IPS DF 6.9 (cell line): Measurements from ENCODE around the gene DTNA.
"Not testable (repeated sequence)": the region's sequence is repeated elsewhere in the genome, so short reads cannot be mapped to it uniquely, and the experiment has no call there.

Experiments used
- DNase-seq: peaks from one replicate; pipeline ENCODE4 v3.0.0-alpha.2; 2013; ENCODE audit warnings: low read depth, low spot score
- H3K27ac ChIP-seq: one replicate; pipeline ENCODE4 v1.5.1; 2013; ENCODE audit warnings: low read length, control low read depth
- H3K27me3 ChIP-seq: 2 replicates; pipeline ENCODE4 v1.6.1; 2013; ENCODE audit warnings: mild to moderate bottlenecking, low read length; ENCODE audit not compliant: control insufficient read depth, insufficient read depth
- H3K36me3 ChIP-seq: 2 replicates; pipeline ENCODE4 v1.6.1; 2013; ENCODE audit warnings: low read length; ENCODE audit not compliant: control insufficient read depth, insufficient read depth
- H3K4me1 ChIP-seq: 2 replicates; pipeline ENCODE4 v1.6.1; 2013; ENCODE audit warnings: low read length; ENCODE audit not compliant: control insufficient read depth, insufficient read depth
- H3K4me3 ChIP-seq: 2 replicates; pipeline ENCODE4 v1.5.1; 2013; ENCODE audit warnings: mild to moderate bottlenecking, low read length
- H3K9me3 ChIP-seq: 2 replicates; pipeline ENCODE4 v1.6.1; 2013; ENCODE audit warnings: low read length, inconsistent platforms; ENCODE audit not compliant: control insufficient read depth, insufficient read depth
- WGBS: extraction: QIAGEN DNeasy Blood & Tissue Kit; methylation state at CpG from one replicate; pipeline ENCODE4 v1.1.7; 2013; ENCODE audit warnings: mixed read lengths, missing lambda C conversion rate; ENCODE audit not compliant: insufficient read length, insufficient coverage; 5-methylcytosine and 5-hydroxymethylcytosine counted together

The DTNA gene

GRCh38 chr18:34911081-34911480, 201.0 kb downstream of the DTNA start:
- no peak overlapping the region for H3K4me3 ChIP-seq
- WGBS: no CpG with 5 or more reads among the region's 2 CpGs
- no peak for DNase-seq
- no peaks in the 10 kb centered on the region for H3K27me3 ChIP-seq
- no peaks in the 10 kb centered on the region for H3K4me1 ChIP-seq
- H3K36me3 ChIP-seq: no peaks in the 10 kb centered on the region
- no peaks in the 10 kb centered on the region for H3K9me3 ChIP-seq
- H3K27ac ChIP-seq: no peak overlapping the region

- Histone ChIP-seq H3K27ac (no peak overlapping the region), H3K4me1 (no peaks in the 10 kb centered on the region), H3K27me3 (no peaks in the 10 kb centered on the region), H3K9me3 (no peaks in the 10 kb centered on the region), H3K4me3 (no peak overlapping the region), H3K36me3 (no peaks in the 10 kb centered on the region)
- DNase-seq: no peak
- WGBS: no CpG with 5 or more reads among the region's 3 CpGs
Observed at GRCh38 chr18:34911661-34912384, 201.7 kb downstream of the DTNA start.

- Histone ChIP-seq H3K27me3 (no peaks in the 10 kb centered on the region), H3K9me3 (no peaks in the 10 kb centered on the region), H3K4me3 (no peak overlapping the region), H3K27ac (no peak overlapping the region), H3K4me1 (no peaks in the 10 kb centered on the region), H3K36me3 (no peaks in the 10 kb centered on the region)
- no CpG with 5 or more reads among the region's 4 CpGs for WGBS
- DNase-seq: no peak
Observed at GRCh38 chr18:34913837-34914661, 204.0 kb downstream of the DTNA start.

GRCh38 chr18:34915046-34915445, 204.9 kb downstream of the DTNA start:
- Histone ChIP-seq H3K27me3 (no peaks in the 10 kb centered on the region), H3K27ac (no peak overlapping the region), H3K9me3 (no peaks in the 10 kb centered on the region), H3K36me3 (no peaks in the 10 kb centered on the region), H3K4me3 (no peak overlapping the region), H3K4me1 (no peaks in the 10 kb centered on the region)
- WGBS: no CpG with 5 or more reads among the region's 3 CpGs
- no peak for DNase-seq

GRCh38 chr18:34916539-34916938, 206.4 kb downstream of the DTNA start:
- H3K27ac ChIP-seq, H3K4me3 ChIP-seq, H3K36me3 ChIP-seq, DNase-seq, H3K9me3 ChIP-seq, H3K27me3 ChIP-seq, H3K4me1 ChIP-seq: not testable (repeated sequence)
- WGBS: no CpG with 5 or more reads among the region's 7 CpGs

GRCh38 chr18:34918856-34919255, 208.8 kb downstream of the DTNA start:
- no peak for DNase-seq
- no CpG with 5 or more reads among the region's 5 CpGs for WGBS

GRCh38 chr18:34921226-34921625, 211.1 kb downstream of the DTNA start:
- no CpG with 5 or more reads among the region's 1 CpG for whole genome bisulfite sequencing
- H3K36me3 ChIP-seq: no peaks in the 10 kb centered on the region

More at GRCh38 chr18:34918856-34919255, 208.8 kb downstream of the DTNA start:
- Histone ChIP-seq H3K9me3 (no peaks in the 10 kb centered on the region), H3K4me1 (no peaks in the 10 kb centered on the region), H3K4me3 (no peak overlapping the region), H3K27me3 (no peaks in the 10 kb centered on the region), H3K36me3 (no peaks in the 10 kb centered on the region), H3K27ac (no peak overlapping the region)

GRCh38 chr18:34921811-34922385, 211.8 kb downstream of the DTNA start:
- H3K9me3 ChIP-seq: no peaks in the 10 kb centered on the region
- no CpG with 5 or more reads among the region's 2 CpGs for WGBS
- H3K27ac ChIP-seq: no peak overlapping the region
- H3K36me3 ChIP-seq: no peaks in the 10 kb centered on the region
- H3K4me1 ChIP-seq: no peaks in the 10 kb centered on the region
- H3K4me3 ChIP-seq: no peak overlapping the region
- no peaks in the 10 kb centered on the region for H3K27me3 ChIP-seq
- DNase-seq: no peak

More at GRCh38 chr18:34921226-34921625, 211.1 kb downstream of the DTNA start:
- Histone ChIP-seq H3K9me3 (no peaks in the 10 kb centered on the region), H3K27me3 (no peaks in the 10 kb centered on the region), H3K27ac (no peak overlapping the region), H3K4me3 (no peak overlapping the region), H3K4me1 (no peaks in the 10 kb centered on the region)
- no peak for DNase-seq

GRCh38 chr18:34922594-34922993, 212.5 kb downstream of the DTNA start:
- no CpG with 5 or more reads among the region's 4 CpGs for WGBS

GRCh38 chr18:34923911-34924310, 213.8 kb downstream of the DTNA start:
- no peaks in the 10 kb centered on the region for H3K36me3 ChIP-seq

More at GRCh38 chr18:34922594-34922993, 212.5 kb downstream of the DTNA start:
- not testable (repeated sequence) for H3K4me1 ChIP-seq, H3K36me3 ChIP-seq, H3K9me3 ChIP-seq, H3K4me3 ChIP-seq, DNase-seq, H3K27me3 ChIP-seq, H3K27ac ChIP-seq

More at GRCh38 chr18:34923911-34924310, 213.8 kb downstream of the DTNA start:
- no peak overlapping the region for H3K4me3 ChIP-seq
- no peak overlapping the region for H3K27ac ChIP-seq
- H3K4me1 ChIP-seq: no peaks in the 10 kb centered on the region
- no peaks in the 10 kb centered on the region for H3K9me3 ChIP-seq
- H3K27me3 ChIP-seq: no peaks in the 10 kb centered on the region
- DNase-seq: no peak
